NCI-H460 (cell line): Measurements from ENCODE around the gene AFDN. TPM values are rescaled to one million over a fixed set of nuclear protein-coding genes. Genes with fewer than 3 reads are reported as not detected.
"Not testable (repeated sequence)": the region's sequence is repeated elsewhere in the genome, so short reads cannot be mapped to it uniquely, and the experiment has no call there.

Experiments used
- DNase-seq: peaks from one replicate; pipeline ENCODE4 v3.0.0-alpha.2; 2016; ENCODE audit warnings: low read depth; ENCODE audit errors: extremely low read depth
- total RNA-seq: library from RNA; depleted of rRNA; stranded (reverse); fragments of >200 nt; shearing (Covaris generic); gene quantifications from 2 replicates; pipeline ENCODE4 v1.2.3, GENCODE V29; 2014

Gene AFDN
- total RNA-seq, 1 experiment from 2014 or later, result 37.0 TPM

DNA sequence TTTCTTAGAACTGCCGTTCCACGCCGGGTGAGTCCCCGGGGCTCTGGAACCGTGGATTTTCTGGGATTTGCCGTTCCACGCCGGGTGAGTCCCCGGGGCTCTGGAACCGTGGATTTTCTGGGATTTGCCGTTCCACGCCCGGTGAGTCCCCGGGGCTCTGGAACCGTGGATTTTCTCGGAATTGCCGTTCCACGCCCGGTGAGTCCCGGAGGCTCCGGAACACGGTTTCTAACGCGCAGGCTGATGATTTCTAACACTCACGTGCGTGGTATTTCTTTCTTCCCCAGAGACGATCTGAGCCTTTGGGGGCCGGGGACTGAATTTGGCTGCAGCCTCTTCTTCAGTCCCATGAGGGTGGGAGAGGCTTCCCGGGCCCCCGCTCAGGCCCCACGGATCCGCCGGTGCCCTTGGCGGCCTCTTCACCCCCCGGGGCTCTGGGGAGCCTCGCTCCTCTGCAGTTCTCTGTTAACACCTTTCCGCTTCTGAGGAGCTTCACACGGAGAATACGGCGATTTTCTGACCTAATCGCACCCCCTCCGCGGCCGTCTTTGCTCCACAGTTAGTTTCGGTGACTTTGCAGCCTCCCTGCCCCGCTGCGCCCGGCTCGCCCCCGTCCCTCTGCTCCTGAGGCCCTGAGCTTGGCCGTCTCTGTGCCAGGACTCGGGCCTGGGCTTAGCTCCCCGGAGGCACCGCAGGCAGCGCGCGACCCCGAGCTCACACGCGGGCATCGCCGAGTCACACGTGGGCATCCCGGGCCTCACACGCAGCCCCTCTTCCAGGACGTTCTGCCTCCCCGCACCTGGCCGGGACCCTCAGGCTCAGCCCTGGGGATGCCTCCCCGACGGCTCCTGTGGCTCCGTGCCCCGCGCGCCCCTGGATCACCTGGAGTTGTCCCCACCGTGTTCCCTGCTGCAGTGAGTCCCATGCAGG lies 163.6 kb downstream of the AFDN start:
- no peak for DNase-seq

DNA sequence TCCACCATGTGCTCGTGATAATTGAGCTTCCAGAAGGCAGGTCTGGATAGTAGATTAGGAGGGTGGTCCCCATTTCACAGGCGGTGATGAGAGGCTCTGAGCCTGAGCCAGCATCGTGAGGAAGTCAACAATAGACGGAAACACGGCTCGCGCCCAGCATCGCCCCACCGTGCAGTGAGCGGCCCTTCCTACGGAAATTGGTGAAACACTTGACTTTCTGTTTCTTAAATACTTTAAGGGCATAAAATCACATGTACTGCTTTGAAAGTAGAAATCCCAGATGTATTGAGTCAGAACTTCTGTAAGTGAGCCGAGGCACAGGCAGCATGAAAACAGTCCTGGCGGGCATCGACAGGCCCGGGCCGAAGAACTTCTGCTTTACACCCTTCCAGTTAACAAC lies 166.5 kb downstream of the AFDN start:
- DNase-seq, result no peak

DNA sequence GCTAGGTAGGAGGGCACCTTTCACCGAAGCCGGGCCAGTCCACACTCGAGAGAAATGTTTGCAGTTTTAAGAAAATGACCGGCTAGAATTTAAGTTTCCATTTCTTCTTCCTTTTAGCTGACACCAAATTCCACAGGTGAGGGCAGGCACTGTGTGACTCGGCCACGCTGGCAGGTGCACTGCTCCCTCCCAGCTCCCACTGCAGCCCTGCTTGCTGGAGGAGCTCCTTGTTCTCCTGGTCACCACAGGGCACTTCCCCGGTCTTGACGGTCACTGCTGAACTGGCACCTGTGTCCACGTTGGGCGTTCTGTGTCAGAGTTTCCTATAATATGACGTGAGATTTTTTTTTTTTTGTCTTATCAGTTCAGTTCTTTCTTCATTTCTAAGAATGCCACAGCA lies 167.1 kb downstream of the AFDN start:
- no peak for DNase-seq

DNA sequence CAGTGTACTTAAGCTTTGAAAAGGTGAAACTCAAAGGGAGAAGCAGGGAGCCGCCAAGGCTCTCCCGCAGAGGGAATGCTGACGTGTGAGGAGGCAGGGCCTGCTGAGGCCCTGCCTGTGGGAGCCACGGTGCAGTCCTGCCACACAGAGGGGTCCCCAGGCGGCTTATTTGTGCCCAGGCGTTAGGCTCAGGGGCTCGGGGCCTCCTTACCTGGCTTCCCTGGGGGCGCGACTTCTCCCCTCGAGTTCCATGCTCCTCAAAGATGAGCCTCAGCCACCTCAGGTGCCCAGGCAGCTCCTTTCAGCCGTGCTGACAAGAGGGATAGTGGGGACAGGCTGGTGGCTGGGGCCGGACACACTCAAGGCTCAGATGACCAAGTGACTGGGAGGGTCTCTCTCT lies 168.6 kb downstream of the AFDN start:
- DNase-seq, result no peak

DNA sequence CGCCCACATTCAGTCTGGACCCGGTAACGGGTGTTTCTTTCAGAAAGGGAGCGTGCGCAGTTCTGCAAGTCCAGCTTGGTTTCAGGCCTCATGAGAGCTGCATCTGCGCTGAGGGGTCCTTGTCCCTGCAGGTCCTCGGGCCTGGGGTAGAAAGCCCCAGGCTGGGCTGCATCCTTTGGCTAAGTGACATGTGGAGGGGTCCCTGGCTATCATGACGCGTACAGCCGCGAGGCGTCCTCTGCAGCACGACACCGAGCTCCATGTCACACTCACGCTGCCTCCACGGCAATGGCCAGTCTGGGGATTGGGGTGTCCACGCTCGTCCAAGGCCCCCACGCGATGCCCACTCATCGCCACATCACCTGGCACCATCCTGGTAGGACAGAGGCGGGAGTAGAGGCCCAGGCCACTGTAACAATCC lies 169.0 kb downstream of the AFDN start:
- DNase-seq, result no peak

DNA sequence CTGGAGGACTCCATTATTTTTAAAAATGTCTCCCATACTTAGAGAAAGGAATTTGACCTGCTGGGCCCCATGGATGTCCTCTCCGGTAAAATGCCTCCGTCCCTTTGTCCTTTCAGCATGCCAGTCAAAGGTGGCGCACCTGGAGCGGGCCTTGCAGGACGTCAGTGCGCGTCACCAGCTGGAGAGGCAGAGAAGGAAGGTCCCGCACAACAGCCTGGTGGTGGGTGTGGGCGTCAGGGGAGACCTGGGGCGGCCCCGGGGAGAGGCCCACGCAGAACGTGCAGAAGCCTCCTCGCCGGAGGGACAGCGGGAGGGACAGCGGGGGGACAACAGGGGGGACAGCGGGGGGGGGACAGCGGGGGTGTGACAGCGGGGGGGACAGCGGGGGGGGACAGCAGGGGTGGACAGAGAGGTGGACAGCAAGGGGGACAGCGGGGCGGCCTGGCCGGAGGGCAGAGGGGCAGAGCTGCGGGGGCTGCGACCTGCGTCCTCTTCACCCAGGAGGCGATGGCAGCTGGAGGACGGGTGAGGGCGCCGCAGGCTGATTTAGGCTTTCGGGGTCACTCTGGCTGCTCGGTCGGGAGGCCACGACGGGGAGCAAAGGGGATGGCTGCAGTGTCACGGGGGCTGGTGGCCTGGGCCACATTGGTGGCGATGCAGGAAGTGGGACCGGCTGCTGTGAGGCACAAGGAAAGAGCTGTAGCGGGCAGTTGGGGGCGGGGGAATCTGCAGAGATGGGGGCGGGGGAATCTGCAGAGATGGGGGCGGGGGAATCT lies 169.9 kb downstream of the AFDN start:
- DNase-seq, result no peak

DNA sequence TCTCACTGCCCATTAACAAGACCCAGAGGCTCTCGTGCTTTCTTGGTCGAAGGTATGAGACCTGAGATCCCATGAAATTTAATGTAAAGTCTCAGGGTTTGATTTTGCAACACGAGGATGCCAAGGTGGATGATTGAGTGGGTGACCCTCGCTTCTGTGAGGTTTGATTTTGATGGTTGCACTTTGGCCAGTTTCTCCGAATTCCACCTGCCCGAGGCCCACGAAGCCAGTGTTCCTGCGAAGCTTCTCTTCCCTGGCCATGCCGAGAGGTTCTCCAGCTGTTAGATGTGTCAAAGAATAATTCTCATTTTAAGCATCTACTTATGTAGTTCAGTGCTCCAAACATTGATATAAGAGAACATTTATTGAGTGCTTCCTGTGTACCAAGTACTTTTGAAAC lies 170.9 kb downstream of the AFDN start, which contains the start of gene KIF25:
Gene KIF25, plus strand, starts transcription at position 30 of the 400 bp plus-strand sequence. CDS start 31,915 bp downstream, outside the sequence.
- DNase-seq, result no peak

DNA sequence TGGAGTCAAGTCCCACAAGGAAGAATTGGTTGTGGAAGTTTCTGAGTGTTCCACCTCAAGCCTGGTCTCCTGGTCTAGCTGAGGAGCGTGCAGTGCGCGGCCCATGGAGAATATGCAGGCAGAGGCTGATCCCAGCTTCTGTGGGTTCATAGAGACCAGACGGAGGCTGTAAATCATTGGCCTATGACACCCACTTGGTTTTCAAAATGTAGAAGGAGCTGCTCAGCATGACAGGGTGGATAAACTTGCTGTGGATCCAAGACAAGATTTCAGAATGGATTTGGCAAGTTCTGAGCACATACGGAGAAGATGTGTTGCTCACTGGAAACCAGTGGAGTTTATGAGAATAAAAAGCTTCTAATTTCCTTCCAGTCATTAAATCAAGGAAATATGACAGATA lies 171.5 kb downstream of the AFDN start:
- DNase-seq, result no peak

DNA sequence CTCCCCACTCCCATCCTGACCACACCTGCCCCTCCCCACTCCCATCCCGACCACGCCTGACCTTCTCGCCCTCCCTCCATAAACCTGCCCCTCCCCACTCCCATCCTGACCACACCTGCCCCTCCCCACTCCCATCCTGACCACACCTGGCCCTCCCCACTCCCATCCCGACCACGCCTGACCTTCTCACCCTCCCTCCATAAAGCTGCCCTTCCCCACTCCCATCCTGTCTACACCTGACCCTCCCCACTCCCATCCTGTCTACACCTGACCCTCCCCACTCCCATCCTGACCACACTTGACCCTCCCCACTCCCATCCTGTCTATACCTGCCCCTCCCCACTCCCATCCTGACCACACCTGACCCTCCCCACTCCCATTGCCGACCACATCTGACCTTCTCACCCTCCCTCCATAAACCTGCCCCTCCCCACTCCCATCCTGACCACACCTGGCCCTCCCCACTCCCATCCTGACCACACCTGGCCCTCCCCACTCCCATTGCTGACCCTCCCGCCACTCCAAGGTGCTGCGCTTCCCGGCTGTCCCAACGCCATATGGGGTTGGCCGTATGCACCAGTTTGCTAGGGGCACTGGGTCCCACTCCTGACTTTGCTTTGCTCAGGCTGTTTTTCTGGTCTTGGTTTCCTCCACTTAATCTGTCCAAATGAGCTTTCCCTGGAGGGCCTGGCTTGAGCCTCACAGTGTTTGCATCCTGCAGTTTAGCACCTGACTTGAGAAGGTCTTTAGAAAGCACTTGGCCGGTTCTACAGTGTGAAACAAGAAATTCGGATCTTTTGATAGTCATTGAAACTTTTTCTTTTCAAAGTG lies 173.7 kb downstream of the AFDN start:
- no peak for DNase-seq

DNA sequence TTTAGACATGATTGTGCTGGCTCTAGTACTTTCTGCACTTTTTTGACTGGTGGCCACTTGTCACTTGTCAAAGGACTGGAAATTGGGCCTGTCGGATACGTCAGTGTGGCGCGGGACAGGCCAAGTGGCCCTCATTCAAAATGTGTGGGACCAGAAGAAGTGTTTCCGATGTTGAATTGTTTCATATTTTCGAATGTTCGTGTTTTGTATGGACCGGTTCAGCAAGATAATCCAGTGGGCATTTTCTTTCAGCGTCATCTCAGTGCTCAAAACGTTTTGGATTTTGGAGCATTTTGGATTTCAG lies 174.3 kb downstream of the AFDN start:
- DNase-seq, result no peak

DNA sequence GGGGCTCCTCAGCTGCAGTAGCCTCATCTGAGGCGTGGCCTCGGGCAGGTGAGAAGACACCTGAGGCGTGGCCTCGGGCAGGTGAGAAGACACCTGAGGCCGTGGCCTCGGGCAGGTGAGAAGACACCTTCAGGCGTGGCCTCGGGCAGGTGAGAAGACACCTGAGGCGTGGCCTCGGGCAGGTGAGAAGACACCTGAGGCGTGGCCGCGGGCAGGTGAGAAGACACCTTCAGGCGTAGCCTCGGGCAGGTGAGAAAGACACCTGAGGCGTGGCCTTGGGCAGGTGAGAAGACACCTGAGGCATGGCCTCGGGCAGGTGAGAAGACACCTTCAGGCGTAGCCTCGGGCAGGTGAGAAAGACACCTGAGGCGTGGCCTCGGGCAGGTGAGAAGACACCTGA lies 174.8 kb downstream of the AFDN start:
- DNase-seq, result not testable (repeated sequence)

DNA sequence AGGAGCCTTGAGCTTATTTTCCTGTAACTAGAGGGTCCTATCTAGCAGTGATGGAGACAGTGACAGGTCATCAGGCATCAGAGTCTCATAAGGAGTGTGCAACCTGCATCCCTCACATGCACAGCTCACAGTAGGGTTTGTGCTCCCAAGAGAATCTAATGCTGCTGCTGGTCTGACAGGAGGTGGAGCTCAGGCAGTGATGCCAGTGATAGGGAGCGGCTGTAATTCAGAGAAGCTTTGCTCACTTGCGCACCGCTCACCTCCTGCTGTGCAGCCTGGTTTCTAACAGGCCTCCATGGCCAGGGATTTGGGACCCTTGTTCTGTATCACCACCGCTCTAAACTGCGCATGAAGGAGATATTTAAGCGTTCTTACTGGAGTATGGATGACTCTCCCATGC lies 176.1 kb downstream of the AFDN start:
- DNase-seq, result no peak

DNA sequence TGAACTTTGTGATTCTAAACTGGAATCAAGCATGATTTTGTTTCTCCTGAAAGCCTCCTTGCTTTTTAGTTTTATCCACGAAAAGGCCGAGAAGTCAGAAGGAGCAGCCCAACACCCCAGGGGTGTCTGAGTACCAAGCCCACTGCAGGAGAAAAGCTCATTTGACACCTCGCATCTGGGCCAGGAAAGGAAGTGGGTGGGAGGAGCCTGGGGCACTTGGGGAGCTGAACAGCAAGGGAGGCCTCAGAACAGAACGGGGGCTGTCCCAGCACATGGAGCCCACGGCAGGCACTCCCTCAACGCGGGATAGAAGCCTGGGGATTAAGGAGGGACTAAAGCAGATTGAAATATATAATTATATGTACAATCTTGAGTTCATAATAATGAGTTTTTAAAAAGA lies 177.3 kb downstream of the AFDN start:
- no peak for DNase-seq

DNA sequence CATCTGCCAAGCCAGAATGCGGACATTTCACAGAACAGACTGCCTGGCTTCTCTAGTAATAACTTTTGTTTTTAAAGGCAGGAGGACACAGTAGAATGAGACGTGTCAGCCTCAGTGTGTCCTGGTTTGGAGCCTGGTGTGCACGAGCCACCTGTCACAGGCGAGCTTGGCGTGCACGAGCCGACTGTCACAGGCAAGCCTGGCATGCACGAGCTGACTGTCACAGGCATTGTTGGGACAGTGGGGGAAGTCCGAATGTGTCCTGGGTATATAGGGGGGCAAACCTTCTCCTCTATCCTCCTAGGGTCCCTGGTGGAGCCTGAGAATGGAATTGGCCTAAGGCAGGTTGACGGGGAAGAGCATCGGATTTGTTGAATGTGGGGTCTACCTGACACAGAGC lies 178.2 kb downstream of the AFDN start:
- no peak for DNase-seq

DNA sequence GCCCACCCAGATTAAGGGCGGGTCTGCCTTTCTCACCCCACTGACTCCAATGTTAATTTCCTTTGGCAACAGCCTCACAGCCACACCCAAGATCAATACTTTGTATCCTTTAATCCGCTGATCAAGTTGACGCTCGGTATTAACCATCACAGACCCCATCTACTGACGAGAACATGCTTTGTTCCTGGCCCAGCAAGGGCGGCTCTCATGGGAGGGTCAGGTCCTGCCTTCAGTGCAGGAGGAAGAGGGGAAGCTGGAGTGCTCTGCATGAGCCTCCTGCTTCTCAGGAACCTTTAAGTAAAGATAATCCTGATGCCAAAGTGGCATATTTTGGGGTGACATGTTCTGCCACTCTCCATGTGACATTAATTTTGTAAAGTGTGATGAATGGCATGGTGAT lies 179.1 kb downstream of the AFDN start:
- no peak for DNase-seq

DNA sequence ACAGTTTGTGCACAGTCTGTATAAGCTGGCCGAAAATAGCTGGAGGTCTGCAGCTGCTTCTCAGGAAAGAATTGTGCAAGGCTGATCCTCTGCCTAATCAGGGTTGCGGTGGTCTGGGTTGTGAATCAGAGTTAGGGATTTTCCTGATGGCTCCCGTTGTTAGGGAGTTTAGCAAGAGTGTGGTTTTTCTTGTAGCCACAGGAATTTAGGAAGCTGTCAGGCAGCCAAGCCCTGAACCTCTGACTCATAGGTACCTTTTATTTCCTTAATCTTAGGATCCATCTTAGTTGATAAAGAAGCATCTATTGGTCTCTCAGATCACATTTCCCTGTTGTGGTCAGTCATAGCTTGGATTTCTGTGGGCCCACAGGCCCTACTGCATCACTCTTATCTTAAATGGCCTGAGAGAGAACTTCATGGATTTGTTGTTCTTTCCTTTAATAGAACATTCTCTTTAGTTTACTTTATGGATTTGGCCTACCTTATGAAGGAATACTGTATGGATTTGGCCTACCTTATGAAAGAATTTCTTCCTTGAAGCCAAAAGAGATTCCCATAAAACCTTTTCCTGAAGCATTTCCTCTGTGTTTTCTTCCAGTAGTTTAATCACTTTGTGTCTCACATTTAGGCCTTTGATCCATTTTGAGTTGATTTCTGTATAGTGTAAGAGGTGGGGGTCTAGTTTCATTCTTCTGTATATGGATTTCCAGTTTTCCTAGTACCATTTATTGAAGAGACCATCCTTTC lies 181.1 kb downstream of the AFDN start:
- DNase-seq, result no peak

DNA sequence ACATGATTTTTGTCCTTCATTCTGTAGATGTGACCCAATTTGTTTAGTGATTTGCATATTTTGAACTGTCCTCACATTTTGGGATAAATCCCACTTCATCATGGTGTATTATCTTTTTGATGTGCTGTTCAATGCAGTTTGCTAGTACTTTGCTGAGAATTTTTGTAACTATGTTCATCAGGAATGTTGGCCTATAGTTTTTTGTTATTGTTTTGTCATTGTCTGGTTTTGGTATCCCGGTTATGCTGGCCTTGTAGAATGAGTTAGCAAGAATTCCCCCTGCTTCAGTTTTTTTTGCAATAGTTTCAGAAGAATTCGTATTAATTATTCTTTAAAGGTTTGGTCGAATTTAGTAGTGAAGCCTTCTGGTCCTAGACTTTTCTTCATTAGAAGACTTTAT lies 182.6 kb downstream of the AFDN start:
- no peak for DNase-seq

DNA sequence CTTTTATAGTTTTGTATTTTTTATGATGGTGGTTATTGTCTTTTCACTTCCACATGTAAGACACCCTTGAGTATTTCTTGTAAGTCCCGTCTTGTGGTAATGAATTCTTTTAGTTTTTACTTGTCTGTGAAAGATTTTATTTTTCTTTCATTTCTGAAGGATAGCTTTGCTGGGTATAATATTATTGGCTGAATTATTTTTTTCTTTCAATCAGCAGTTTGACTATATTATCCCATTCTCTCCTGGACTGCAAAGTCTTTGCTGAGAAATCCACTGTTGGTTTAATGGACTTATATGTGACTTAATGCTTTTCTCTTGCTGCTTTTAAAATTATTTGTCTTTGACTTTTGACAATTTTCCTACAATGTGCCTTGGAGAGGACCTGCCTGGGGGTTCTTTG lies 184.6 kb downstream of the AFDN start:
- DNase-seq, result no peak

DNA sequence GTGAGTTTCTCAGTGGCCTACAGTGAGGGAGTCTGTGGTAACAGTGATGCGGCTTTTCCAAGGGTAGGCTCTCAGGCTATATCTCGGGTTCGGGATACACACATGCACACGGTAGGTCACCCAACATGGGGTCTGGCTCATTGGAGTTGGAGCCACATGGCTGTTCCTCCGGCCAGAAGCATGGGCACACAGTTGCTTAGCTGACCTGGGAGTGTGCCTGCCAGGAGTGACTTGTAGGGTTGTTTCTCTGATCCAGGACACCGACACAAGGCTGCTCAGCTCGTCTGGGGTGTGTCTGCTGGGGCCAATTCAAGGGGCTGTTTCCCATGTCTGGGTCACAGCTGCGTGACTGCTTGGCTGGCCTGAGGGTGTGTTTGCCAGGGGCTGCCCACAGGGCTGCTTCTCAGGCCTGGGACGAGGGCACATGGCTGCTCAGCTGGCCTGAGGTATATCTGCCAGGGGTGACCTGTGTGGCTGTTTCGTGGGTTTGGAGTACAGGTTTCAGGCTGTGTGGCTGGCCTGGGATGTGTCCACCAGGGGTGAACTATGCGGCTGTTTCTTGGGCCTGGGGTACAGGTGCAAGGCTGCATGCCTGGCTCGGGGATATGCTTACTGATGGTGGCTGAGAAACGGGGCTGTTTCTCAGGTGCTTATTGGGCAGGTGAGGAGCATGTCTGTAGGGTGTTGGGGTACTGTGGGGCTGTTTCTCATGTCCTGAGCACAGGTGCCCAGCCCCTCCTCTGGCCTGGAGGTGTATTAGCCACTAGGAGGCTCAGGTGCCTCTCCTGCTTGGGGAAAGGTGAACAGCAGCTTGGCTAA lies 185.9 kb downstream of the AFDN start:
- no peak for DNase-seq
